ENCODE data around the gene ERGIC1.

DNA sequence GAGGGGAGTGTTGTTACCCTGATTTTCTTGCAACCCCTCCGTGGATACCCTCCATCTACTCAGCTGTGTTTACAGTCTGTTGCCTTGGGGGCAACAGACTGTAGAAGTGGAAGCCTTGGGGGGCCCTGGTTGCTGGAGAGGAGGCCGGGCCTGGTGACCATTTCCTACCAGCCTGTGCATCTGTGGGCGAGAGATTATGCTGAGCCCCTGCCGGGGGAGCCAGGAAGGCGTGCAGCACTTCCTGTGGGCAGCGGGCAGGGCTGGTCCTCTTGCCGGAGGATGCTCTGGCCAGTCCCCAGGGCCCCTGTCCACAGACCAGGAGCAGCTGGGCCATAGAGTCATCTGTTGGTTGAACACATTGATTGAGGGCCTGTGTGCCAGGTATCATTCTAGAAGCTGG is 11.1 kb downstream of the ERGIC1 start:
- TF ChIP-seq, protein P1, sequence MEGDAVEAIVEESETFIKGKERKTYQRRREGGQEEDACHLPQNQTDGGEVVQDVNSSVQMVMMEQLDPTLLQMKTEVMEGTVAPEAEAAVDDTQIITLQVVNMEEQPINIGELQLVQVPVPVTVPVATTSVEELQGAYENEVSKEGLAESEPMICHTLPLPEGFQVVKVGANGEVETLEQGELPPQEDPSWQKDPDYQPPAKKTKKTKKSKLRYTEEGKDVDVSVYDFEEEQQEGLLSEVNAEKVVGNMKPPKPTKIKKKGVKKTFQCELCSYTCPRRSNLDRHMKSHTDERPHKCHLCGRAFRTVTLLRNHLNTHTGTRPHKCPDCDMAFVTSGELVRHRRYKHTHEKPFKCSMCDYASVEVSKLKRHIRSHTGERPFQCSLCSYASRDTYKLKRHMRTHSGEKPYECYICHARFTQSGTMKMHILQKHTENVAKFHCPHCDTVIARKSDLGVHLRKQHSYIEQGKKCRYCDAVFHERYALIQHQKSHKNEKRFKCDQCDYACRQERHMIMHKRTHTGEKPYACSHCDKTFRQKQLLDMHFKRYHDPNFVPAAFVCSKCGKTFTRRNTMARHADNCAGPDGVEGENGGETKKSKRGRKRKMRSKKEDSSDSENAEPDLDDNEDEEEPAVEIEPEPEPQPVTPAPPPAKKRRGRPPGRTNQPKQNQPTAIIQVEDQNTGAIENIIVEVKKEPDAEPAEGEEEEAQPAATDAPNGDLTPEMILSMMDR (IDR thresholded peaks at IDR 0.05): no peak
- no peak for TF ChIP-seq POLR2A (IDR thresholded peaks at IDR 0.05)

All from adrenal gland (tissue), 5 donors.